PC-3 (cell line): ENCODE measurements around the gene PAIP1. TPM values are rescaled to one million over a fixed set of nuclear protein-coding genes. Genes with fewer than 3 reads are reported as not detected.

Source experiments
- ATAC-seq: fragments of 200-7000 bp; cut with Tn5 transposase; 2 replicates; pipeline ENCODE4 v1.9.1; 2020; ENCODE audit warnings: mild to moderate bottlenecking, moderate library complexity
- BruUV-seq: library from RNA; stranded (reverse); fragments of 400-500 nt; replicated peaks from 2 replicates; lab custom pipeline; 2021; lab: Mats Ljungman, UMichigan
- CTCF ChIA-PET: fragments of 300-600 bp; sonication (Branson Sonifier 250); formaldehyde crosslinking; loops from one replicate; lab custom pipeline; 2022; ENCODE audit warnings: antibody characterized with exemption; lab: Charles Lee
- POLR2A ChIA-PET: fragments of 300-600 bp; sonication (Branson Sonifier 250); formaldehyde crosslinking; loops from one replicate; lab custom pipeline; 2022; ENCODE audit warnings: antibody characterized with exemption; ENCODE audit not compliant: unreplicated experiment; lab: Charles Lee
- DNase-seq: peaks from one replicate; pipeline ENCODE4 v3.0.0-alpha.2; 2015
- H2AFZ ChIP-seq: fragments of 300-600 bp; sonication (generic); 2 replicates; pipeline ENCODE4 v1.6.0; 2016; ENCODE audit warnings: antibody characterized with exemption, low read length
- H3F3A ChIP-seq: fragments of 300-600 bp; sonication (generic); one replicate; pipeline ENCODE4 v1.6.0; 2017; ENCODE audit warnings: antibody characterized with exemption, low read length, control low read depth, mild to moderate bottlenecking; ENCODE audit not compliant: unreplicated experiment
- H3K27ac ChIP-seq: fragments of 300-600 bp; sonication (generic); 2 replicates; pipeline ENCODE4 v1.5.1; 2016; ENCODE audit warnings: mild to moderate bottlenecking, low read length
- H3K27me3 ChIP-seq: fragments of 300-600 bp; sonication (generic); 2 replicates; pipeline ENCODE4 v1.6.1; 2016; ENCODE audit warnings: low read length, mixed read lengths
- H3K36me3 ChIP-seq: fragments of 300-600 bp; sonication (generic); 2 replicates; pipeline ENCODE4 v1.6.1; 2016; ENCODE audit warnings: low read depth, mixed run types, low read length, mixed read lengths
- H3K4me1 ChIP-seq: fragments of 300-600 bp; sonication (generic); 2 replicates; pipeline ENCODE4 v1.5.1; 2016; ENCODE audit warnings: low read length; ENCODE audit not compliant: insufficient read depth
- H3K4me2 ChIP-seq: fragments of 300-600 bp; sonication (generic); 2 replicates; pipeline ENCODE4 v1.6.0; 2016; ENCODE audit warnings: low read length
- H3K4me3 ChIP-seq: fragments of 300-600 bp; sonication (generic); 2 replicates; pipeline ENCODE4 v1.5.1; 2016; ENCODE audit warnings: mild to moderate bottlenecking, low read length, mixed read lengths
- H3K79me2 ChIP-seq: fragments of 300-600 bp; sonication (generic); 2 replicates; pipeline ENCODE4 v1.6.1; 2017; ENCODE audit warnings: low read length, mixed read lengths
- H3K9ac ChIP-seq: fragments of 300-600 bp; sonication (generic); 2 replicates; pipeline ENCODE4 v1.6.0; 2016; ENCODE audit warnings: mild to moderate bottlenecking, low read length
- H3K9me2 ChIP-seq: fragments of 300-600 bp; sonication (generic); replicated peaks from 2 replicates; pipeline ENCODE4 v1.6.1; 2016; ENCODE audit warnings: mixed run types, low read length, mixed read lengths
- H3K9me3 ChIP-seq: fragments of 300-600 bp; sonication (generic); 2 replicates; pipeline ENCODE4 v1.6.1; 2016; ENCODE audit warnings: low read length, mixed read lengths
- H4K20me1 ChIP-seq: fragments of 300-600 bp; sonication (generic); 2 replicates; pipeline ENCODE4 v1.6.1; 2016; ENCODE audit warnings: low read length, mixed read lengths
- EZH2 ChIP-seq: fragments of 300-600 bp; sonication (generic); IDR thresholded peaks from one replicate; pipeline ENCODE4 v1.6.1; 2017; ENCODE audit warnings: antibody characterized with exemption, mild to moderate bottlenecking, low read length; ENCODE audit not compliant: unreplicated experiment
- EZH2phosphoT487 ChIP-seq: fragments of 300-600 bp; sonication (generic); IDR thresholded peaks from 2 replicates; pipeline ENCODE4 v1.6.1; 2018; ENCODE audit warnings: mild to moderate bottlenecking, antibody characterized with exemption, low read length, borderline replicate concordance
- intact Hi-C: fragments of 100-400 bp; cut with micrococcal nuclease; formaldehyde crosslinking; loops from 2 replicates; pipeline ENCODE4 v1.9.0; 2023
- total RNA-seq: library from RNA; depleted of rRNA; stranded (reverse); fragments of >200 nt; gene quantifications from 2 replicates; pipeline ENCODE4 v1.2.3, GENCODE V29; 2014
- TF ChIP-seq, protein P1 (sequence below): fragments of 300-600 bp; sonication (generic); conservative IDR thresholded peaks from 2 replicates; pipeline ENCODE4 v1.5.1; 2017; ENCODE audit warnings: antibody characterized with exemption, low read depth, mild to moderate bottlenecking, low read length

The PAIP1 gene
- total RNA-seq, 1 experiment from 2014 or later, result 142 TPM

DNA sequence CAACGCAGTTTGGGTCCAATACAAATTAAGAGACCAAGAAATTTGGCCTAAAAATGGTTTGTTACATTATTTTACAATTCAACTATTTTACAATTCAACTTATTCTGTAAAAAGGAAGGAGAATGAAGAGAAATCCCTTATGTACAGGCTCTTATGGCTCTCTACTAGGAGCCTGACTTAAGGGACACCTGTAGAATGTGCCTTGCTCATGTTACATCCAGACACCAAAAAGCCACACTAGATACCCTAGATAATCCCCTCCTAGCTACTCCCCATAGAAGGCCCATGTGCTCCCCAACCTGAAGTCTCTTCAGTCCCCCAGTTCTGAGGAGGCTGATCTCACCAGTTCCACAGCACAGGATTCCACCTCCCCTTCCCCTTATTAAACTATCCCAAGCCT, 32.0 kb upstream of the PAIP1 start:
- ChIA-PET POLR2A (no interaction called here), CTCF (no interaction called here)
- intact Hi-C loops, result no loop called here

DNA sequence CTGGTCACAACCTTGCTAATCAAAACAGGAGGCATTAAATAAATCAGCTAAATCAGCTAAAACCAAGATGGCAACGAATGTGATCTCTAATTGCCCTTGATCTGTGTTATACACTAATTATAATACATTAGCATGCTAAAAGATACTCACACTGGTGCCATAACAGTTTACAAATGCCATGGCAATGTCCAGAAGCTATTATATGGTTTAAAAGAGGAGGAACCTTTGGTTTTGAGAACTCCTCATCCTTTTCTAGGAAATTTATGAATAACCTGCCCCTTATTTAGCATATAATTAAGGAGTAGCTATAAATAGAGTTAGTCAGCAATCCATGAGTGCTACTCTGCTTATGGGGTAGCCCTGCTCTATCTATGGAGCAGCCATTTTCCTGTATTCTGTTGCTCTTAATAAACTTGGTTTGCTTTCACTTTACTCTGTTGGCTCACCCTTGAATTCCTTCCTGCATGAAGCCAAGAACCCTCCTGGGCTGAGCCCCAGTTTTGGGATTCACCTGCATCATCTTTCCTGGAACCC, 27.4 kb upstream of the PAIP1 start:
- Histone ChIP-seq H3K4me2 (no peak overlapping the region), H2AFZ (no peak overlapping the region), H3K79me2 (no peaks in the 10 kb centered on the region), H3K9me2 (no peaks in the 10 kb centered on the region), H3K27me3 (no peaks in the 10 kb centered on the region), H3K4me1 (no peaks in the 10 kb centered on the region), H3K4me3 (no peak overlapping the region), H3F3A (no peaks in the 10 kb centered on the region), H4K20me1 (no peaks in the 10 kb centered on the region), H3K9me3 (no peaks in the 10 kb centered on the region), H3K36me3 (no peaks in the 10 kb centered on the region), H3K9ac (no peak overlapping the region), H3K27ac (no peak overlapping the region)
- ATAC-seq (no peak), DNase-seq (no peak)
- CTCF ChIA-PET, result no interaction called here
- no peak for TF ChIP-seq EZH2phosphoT487
- no peak for TF ChIP-seq EZH2
- TF ChIP-seq, protein P1, sequence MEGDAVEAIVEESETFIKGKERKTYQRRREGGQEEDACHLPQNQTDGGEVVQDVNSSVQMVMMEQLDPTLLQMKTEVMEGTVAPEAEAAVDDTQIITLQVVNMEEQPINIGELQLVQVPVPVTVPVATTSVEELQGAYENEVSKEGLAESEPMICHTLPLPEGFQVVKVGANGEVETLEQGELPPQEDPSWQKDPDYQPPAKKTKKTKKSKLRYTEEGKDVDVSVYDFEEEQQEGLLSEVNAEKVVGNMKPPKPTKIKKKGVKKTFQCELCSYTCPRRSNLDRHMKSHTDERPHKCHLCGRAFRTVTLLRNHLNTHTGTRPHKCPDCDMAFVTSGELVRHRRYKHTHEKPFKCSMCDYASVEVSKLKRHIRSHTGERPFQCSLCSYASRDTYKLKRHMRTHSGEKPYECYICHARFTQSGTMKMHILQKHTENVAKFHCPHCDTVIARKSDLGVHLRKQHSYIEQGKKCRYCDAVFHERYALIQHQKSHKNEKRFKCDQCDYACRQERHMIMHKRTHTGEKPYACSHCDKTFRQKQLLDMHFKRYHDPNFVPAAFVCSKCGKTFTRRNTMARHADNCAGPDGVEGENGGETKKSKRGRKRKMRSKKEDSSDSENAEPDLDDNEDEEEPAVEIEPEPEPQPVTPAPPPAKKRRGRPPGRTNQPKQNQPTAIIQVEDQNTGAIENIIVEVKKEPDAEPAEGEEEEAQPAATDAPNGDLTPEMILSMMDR, result no peak
- no TSS peak for BruUV-seq
- POLR2A ChIA-PET, result no interaction called here
- intact Hi-C loops, result no loop called here

More for the DNA sequence above, 32.0 kb upstream of the PAIP1 start:
- H3K9me3 ChIP-seq, result no peaks in the 10 kb centered on the region
- no peak overlapping the region for H3K27ac ChIP-seq
- no peaks in the 10 kb centered on the region for H3K27me3 ChIP-seq
- H3K9me2 ChIP-seq, result no peaks in the 10 kb centered on the region
- H3K9ac ChIP-seq, result no peak overlapping the region
- H3F3A ChIP-seq, result no peaks in the 10 kb centered on the region
- H4K20me1 ChIP-seq, result no peaks in the 10 kb centered on the region
- no peaks in the 10 kb centered on the region for H3K36me3 ChIP-seq
- H3K4me1 ChIP-seq, result no peaks in the 10 kb centered on the region
- no peaks in the 10 kb centered on the region for H3K79me2 ChIP-seq
- DNase-seq (no peak), ATAC-seq (no peak)
- BruUV-seq, result no TSS peak
- no peak overlapping the region for H3K4me2 ChIP-seq
- no peak overlapping the region for H3K4me3 ChIP-seq
- H2AFZ ChIP-seq, result no peak overlapping the region
- TF ChIP-seq EZH2phosphoT487, result no peak
- TF ChIP-seq EZH2, result no peak
- TF ChIP-seq, protein P1, result no peak

DNA sequence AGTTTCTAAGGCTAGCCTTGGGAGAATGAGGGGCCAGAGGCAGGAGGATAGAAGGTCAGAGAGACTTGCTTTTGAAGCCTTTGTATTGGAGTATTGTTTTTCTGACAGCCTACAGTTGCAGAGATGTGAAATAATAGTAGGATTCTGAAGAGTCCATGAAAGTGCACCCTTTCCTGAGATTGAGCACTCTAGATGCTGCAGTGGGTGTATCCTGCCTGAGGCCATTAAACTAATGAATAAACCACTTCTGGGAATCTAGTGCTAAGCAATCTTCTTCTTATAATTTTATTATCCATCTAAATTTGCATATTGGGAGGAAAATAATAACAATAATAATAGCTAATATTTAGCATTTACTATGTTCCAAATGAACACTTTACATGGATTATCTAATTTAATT, 26.8 kb upstream of the PAIP1 start:
- Histone ChIP-seq H2AFZ (no peak overlapping the region), H3K9ac (no peak overlapping the region), H3K27me3 (no peaks in the 10 kb centered on the region), H3F3A (no peaks in the 10 kb centered on the region), H3K79me2 (no peaks in the 10 kb centered on the region), H3K4me2 (no peak overlapping the region), H3K4me1 (no peaks in the 10 kb centered on the region), H3K4me3 (no peak overlapping the region), H4K20me1 (no peaks in the 10 kb centered on the region), H3K9me3 (no peaks in the 10 kb centered on the region), H3K27ac (no peak overlapping the region), H3K9me2 (no peaks in the 10 kb centered on the region), H3K36me3 (no peaks in the 10 kb centered on the region)
- TF ChIP-seq EZH2phosphoT487 (no peak), EZH2 (no peak)
- TF ChIP-seq, protein P1, result no peak
- BruUV-seq, result no TSS peak
- CTCF ChIA-PET, result no interaction called here
- intact Hi-C loops, result no loop called here
- ATAC-seq (no peak), DNase-seq (no peak)
- POLR2A ChIA-PET, result no interaction called here
